Measurements from ENCODE around the gene NKAIN2.
"Not testable (repeated sequence)": the region's sequence is repeated elsewhere in the genome, so short reads cannot be mapped to it uniquely, and the experiment has no call there.

Gene NKAIN2

DNA sequence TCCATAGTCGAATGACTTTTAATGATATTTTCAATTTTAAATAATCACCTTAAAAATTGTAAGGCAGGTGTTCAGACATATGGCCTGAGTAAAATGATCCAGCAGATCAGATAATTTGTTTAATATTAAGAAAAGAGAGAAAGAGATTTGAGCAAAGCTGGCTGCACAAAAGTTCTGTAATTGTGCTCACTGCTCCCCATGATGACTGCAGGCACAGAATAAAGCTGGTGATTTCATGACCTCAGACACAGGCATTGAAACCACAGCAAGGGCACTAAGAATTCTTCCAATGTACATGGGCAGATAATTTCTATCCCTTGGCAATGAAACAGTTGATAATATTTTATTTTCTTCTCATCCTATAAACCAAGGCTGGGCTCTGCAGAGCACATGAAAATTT, 553.1 kb downstream of the NKAIN2 start:
- DNase-seq, result no peak

DNA sequence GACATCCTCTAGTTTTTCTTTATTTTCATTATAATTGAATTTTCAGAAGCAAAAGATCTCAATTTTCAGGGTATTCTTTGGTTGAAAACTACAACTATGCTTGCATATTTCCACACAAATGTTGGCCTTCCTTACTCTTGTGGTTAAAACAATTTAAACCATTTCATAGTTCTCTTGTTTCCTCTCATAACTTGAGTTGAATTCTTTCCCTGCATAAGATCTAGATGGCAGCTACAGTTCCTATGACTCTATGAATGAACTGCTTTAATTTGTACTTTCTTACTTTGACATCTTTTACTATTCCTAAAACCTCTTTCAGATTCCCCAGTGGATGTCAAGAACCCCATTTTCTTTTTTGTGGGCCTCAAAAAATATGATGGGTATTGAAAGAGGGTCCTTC, 564.5 kb downstream of the NKAIN2 start:
- DNase-seq, result no peak

DNA sequence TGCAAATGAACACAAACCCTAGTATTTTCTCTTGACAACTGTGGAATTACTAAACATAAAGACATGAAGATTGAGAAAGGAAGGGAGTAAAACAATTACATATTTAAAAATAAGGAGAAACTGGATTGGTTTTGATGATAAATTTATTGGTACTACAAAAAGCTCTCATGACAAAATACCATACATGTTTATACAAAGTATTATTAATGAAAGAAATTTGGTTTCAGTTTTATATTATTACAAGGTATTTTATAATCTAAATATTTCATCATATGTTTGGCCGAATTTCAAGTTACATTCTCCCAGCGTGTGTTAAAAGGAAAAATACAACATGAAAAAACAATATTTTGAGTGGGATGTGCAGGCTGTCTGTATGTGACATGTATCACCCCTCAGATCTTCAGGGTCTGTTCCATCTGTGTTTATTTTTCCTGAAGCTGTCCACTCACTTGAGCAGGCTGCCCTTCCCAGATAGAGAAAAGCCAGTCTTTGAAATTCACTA, 568.4 kb downstream of the NKAIN2 start:
- no peak for DNase-seq

DNA sequence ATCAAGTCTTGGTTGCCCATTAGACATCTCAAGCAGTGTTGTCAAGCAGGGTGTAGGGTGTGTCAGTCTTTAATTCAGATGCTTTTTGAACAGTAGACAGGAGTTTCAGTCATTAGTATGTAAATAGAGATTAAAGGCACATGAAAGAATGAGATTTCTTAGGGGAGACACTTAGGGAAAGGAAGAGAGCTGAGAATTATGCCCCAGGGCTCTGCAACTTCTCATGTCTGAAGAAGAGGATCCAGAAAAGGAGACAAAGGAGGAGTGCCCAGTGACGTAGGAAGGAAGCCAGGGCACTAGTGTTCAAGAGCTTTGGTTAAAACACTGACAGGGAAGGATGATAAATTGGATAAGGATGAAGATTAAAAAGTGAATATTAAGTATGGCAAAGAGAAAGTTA, 569.7 kb downstream of the NKAIN2 start:
- DNase-seq, result no peak

DNA sequence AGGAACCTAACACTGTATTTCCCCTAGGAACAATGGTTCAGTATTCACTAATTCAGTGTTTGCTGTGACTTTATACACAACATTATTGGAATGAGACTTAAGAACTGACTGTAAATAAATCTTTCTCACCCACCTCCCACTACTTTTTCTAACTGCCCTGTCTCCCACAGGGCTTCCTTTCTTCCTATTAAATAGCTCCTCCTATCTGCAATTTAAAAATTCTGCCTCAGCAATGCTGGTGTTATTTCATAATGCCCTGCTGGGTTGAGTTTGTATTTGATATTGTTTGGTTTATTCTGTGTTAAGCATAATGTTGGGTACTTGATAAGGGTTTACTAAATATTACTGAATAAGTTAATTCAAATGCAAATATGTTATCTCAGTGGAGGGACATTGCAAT, 585.5 kb downstream of the NKAIN2 start:
- no peak for DNase-seq

DNA sequence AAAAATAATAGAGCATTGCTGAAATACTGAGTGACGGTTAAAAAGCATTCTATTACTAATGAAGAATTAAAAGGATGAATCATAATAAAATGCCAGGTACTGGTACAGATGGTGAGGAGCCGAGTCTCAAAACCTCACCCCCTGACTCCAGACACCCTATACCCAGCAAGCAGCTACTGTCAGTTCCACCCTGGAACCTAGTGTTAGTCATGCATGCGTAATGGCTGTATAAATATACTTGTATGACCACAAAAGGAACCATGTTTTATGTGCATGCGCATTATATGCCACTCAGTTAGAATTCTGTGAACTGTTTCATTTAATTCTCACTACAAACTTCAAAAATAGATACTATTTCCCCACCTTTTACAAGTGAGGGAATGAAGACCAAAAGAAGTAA, 589.9 kb downstream of the NKAIN2 start:
- no peak for DNase-seq

DNA sequence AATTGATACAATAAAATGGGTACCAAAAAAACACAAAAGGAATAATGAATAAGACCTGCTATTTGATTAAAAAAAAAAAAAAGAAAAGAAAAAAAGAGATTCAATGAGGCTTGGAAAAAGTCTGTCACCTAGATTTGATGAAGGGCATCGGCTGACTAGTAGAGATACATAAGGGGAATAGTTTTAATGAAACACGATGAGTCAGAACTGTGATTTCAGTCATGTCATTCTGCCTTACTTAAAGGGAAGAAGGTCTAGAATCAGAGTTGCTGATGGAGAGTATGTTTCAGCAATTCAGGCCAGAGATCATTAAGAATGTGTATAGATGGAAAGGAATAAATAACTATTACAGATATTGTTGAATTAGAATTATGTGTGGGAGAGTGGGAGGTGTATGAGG, 592.7 kb downstream of the NKAIN2 start:
- DNase-seq, result no peak

DNA sequence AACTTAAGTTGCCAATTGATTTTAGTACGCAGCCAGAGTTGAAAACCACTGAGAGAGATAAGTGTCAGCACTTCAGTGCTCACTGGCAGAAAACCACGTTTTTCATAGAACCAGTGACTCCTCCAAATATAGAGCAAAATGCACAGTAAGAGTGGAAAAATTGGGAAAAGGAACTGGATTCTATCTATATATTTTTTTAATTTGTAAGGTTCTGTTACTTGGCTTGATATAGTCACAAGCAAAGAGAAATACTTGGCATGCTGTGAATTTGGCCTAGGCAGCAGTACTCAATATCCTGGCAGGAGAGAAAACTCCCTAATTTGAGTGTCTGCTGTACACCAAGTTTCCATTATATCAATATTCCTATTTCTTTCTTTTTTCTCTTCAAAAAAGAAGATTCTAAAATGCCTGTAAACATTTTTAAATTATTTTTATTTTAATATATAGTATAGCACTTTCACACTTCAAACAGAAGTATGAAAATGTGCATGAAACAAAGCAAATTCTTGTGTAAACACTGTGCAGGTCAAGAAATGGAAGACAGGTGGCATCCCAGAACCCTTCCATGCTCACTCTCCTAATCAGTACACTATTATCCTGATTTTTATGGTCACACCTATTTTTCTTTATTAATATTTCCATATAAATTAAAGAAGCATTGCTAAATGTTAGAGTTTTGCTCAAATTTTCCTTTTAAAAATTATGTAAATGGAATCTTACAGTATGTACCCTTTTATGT, 596.8 kb downstream of the NKAIN2 start:
- DNase-seq, result no peak

DNA sequence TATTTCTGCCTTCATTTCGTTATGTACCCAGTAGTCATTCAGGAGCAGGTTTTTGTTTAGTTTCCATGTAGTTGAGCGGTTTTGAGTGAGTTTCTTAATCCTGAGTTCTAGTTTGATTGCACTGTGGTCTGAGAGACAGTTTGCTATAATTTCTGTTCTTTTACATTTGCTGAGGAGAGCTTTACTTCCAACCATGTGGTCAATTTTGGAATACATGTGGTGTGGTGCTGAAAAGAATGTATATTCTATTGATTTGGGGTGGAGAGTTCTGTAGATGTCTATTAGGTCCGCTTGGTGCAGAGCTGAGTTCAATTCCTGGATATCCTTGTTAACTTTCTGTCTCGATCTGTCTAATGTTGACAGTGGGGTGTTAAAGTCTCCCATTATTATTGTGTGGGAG, 606.8 kb downstream of the NKAIN2 start:
- not testable (repeated sequence) for DNase-seq

DNA sequence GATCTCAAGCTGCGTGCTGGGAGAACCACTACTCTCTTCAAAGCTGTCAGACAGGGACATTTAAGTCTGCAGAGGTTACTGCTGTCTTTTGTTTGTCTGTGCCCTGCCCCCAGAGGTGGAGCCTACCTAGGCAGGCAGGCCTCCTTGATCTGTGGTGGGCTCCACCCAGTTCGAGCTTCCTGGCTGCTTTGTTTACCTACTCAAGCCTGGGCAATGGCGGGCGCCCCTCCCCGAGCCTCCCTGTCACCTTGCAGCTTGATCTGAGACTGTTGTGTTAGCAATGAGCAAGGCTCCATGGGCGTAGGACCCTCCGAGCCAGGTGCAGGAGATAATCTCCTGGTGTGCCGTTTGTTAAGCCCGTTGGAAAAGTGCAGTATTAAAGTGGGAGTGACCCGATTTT, 609.0 kb downstream of the NKAIN2 start:
- not testable (repeated sequence) for DNase-seq

DNA sequence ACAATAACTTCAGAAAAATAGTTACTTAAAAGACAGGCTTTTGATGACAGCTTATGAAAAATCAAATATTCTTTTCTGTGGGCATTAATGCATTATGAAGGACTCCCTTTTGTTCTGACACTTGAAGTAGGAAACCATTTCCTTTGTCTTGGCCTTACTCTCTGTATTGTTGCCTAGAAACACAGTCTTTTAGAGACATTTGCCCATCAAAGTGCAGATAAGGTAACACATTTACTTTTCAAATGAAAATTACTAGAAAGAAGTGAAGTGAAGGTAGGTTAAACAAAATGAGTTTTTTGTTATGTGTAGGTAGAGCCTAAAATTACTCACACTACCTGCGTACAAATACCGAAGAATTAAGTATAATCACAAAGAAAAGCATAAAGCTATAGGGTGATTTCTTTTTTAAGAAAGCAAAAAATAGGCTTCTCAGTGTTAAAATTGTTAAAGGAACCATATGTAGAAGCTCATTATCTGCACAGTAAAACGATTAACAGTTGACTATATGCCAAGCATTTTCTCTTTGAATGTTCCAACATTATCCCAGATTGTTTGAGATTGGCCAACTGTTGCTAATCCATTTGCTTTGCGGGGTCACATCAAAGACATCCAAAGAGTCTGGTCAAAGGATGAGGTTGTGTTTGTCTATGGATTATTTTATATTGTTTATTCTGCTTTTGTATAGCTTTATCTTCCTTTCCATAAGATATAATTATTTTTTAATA, 616.6 kb downstream of the NKAIN2 start:
- DNase-seq, result no peak

DNA sequence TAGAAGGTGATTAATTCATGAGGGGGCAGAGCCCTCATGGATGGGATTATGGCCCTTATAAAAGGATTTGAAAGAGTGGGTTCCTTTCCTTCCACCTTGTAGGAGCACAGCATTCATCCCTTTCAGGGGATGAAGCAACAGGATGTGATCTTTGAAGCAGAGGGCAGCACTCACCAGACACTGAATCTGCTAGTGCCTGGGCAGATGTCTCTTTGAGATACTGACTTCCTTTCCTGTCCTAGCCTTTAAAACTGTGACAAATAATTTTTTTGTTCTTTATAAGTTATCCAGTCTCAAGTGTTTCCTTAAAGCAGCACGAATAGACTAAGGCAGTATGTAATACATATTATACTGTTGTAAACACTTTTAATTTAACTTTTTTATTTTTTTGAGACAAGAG, 620.0 kb downstream of the NKAIN2 start:
- no peak for DNase-seq

DNA sequence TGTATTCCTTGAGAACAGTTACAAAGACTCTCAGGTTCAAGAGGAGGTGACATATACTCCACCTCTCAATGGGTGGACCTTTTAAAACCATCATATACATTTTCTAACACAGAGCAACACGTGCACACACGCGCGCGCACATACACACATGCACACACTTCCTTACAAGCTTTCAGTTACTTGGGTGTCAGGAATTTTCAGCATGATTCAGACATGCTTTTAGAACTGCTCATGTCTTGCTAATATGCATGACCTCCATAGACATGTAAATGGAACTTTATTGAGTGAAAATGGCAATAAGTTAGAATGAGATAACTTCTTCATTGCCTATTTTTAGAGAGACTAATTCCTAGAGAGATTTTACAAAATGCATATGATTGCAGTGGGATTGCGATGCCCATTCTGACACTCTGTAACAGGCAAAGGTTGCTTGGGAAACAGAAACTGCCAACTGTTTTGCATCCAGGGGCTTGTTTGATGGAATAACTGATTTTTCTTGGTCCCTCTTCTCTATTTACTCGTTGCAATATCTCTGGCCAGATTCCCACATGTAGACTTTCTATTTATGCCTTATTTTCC, 627.2 kb downstream of the NKAIN2 start:
- no peak for DNase-seq

DNA sequence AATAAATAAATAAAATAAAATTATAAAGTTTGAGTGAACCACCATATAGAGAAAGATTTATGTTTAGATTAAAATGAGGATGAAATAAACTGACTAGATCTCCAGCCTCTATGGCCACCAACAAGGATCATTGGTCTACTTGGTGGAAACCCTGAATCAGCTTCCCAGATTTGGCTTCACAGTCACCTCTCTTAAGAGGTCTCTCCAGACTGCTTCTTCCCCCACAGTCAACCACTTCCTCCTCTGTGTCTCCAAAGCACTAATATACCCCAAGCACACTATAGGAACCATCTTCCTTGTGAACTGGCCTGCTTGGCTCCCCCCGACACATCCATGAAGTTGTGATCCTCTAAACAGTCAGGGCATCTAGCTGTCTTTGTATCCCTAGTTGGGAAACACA, 629.0 kb downstream of the NKAIN2 start:
- DNase-seq, result no peak

DNA sequence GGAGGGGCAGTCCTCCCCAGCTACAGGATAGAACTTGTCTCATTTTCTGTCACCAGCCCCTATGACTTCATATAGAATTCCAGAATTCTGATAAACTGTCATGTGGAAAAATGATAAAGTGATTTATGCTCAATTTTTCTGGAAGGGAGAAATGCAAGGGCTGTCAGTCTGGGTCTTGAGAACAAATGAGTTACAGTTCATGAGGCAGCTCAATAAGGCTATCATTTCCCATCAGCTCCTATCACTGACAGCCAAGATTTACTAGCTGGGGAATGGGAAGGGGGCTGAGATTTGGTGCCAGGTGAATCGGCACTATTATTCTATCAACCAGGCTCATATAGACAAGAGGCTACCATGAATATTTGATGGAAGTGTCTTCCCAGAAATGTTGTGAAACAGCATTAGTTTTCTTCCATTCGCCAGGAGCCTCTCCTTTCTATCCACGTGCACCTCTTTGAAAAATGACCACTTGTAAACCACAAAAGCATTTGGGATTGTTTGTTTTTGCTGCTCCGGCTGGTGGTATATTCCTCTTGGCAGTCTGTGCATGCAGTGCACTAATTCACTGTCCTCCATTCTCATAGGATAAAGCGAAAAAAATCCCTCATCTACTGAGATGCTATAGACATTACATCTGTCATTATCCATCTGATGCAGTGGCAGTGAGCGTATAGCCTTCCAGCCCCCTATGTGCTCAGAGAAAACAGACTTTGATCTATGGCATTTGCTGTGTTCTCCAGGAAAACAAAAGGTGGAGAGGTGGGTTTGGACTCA, 629.9 kb downstream of the NKAIN2 start:
- DNase-seq, result no peak

DNA sequence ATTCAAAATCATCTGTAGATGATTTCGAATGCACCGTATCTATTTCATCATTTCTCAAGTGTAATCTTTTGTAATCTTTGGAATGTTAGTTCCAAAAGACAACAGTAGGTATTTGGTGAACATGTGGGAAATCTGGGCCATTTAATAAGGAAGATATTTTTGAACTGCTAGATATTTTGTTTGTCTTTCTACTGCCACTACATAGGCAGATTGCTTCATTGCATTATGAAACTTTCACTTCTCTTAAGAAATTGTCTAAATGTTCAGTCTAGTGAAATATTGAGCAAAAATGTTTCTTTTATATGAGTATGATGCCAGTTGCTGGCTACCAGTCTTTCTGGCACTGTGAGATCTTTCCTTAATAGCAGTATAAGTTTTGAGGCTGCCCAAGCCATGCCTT, 630.8 kb downstream of the NKAIN2 start:
- DNase-seq, result no peak

DNA sequence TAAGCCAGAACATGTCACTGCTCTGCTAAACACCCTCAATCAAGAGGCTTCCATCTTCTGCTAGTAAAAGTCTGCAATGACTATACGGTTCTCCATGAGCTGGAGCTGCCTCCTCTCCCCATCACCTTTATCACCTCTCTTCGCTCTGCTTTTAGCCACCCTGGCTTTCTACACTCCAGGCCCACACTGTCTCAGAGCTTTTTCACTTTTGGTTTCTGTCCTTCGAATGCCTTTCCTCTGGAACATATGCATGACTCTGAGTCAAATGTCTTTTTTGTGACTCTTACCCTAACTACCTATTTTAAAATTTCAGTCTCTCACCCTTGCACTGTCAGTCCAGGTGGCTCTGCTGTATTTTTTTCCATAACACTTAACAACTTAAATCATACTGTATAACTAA, 633.1 kb downstream of the NKAIN2 start:
- DNase-seq, result no peak

DNA sequence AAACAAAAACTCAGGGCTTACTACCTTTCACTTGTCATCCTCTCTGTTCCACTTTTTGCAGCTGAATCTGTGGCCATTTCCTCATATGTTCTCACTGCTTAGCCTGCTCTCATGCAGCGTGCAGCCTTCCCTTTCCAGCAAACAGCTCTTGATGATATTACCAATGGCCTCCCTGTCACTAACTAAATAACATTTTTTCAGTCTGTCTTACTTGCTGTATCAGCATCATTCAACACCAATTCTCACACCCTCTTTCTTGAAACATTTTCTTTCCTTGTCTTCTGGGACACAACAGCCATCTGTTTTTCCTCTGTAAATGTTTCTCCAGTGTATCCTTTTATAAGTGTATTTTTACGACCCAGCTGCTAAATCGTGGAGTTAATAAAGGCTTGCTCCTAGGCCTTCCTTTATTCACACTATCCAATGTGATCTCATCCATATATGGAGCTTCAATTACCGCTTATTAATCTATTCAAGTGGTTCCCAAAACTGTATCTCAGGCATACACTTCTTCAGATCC, 634.9 kb downstream of the NKAIN2 start:
- no peak for DNase-seq

DNA sequence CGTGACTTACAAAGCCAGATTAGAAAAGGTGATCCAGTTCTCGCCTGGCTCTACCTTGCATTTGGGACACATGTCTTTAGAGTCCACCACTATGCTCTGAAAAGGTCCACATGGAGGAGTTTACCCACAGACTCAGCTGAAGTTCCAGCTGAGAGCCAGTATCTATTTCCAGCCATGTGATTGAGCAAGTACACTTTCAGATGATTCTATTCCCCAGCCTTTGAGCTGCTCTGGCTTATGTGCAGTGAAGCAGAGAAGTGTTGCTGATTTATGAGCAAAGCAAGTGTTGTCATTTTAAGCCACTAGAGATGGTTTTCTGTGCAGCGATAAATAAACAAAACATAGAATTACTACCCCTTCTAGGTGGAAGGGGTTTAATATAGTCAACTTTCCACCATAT, 637.8 kb downstream of the NKAIN2 start:
- no peak for DNase-seq

DNA sequence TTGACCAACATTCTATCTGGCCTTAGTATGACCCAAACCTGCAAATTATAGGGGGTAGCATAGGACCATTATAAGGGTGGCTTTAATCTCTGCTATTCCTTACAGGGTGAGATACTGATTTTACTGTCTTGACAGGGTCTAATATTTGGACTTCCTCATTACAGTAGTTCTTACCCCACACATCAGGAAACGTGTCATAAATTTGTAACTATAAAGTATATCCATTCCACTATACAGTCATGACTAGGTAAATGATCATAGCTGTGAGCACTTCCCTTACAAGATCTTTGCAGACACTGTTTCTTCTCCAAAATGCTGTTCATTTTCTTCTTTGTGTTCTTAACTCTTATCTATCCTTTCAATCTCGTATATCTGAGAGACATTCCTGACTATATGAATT, 639.9 kb downstream of the NKAIN2 start:
- DNase-seq, result no peak

DNA sequence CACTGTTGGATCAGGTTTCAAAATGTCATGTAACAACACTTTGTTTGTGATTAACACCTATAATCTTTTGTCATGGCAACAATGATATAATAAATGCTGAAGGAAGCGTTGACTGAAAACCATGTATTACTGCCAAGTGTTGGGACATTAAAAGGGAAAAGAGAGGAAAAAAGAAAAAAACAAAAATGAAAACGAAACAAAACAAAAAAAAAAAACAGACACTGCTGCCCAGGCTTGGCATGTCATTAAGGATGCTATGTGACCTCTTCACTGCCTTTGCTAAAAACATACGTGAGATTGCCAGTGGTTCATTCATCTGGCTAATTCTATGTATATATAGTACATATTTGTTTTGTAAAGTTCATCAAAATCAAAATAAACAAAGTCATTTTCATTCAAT, 641.9 kb downstream of the NKAIN2 start:
- DNase-seq, result no peak

DNA sequence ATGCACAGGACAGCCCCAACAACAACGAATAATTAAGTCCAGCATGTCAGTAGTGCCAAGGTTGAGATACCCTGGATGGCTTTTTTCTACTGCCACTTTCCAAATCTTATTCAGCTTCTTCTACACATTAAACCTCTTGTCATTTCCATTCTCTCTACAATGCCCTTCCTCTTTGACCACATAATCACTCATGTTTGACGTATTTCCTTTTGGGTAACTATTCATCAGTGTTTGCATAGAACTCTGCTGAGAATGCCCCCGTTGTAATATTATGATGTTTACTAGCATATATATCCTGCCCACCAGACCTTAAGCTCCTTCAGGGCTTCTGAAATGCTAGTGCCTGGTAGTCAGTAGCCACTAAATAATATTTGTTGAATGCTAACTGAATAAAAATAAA, 643.3 kb downstream of the NKAIN2 start:
- no peak for DNase-seq

DNA sequence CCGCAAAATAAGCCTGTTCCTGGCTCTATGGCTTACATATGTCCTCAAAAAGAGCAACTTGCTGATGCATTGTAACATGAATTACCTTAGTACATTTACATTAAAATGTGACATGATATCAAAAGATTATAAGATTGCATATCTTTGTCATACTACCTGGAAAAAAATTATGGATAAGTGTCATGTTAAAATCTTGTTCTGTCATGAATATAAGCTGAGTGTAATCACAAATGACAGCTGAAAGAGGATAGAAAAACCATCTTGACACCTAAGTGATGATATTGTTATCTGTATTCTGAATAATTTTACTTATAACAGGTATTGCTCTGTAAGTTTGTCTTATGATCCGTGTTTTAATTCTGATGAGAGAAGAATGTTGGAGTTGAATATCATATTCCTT, 655.6 kb downstream of the NKAIN2 start:
- no peak for DNase-seq

All from CD4-positive, alpha-beta T cell treated with Interleukin-6 for 4 hours (primary cell).